DMS53 (cell line): ENCODE data around the gene RAMACL.
"Not testable (repeated sequence)": the region's sequence is repeated elsewhere in the genome, so short reads cannot be mapped to it uniquely, and the experiment has no call there.

Experiments used
- DNase-seq: peaks from one replicate; lab custom pipeline; 2025; lab: John Stamatoyannopoulos, UW

RAMACL gene

GRCh38 chr6:166595949-166596348 lies 9.5 kb upstream of the RAMACL start:
- DNase-seq = no peak

DNA sequence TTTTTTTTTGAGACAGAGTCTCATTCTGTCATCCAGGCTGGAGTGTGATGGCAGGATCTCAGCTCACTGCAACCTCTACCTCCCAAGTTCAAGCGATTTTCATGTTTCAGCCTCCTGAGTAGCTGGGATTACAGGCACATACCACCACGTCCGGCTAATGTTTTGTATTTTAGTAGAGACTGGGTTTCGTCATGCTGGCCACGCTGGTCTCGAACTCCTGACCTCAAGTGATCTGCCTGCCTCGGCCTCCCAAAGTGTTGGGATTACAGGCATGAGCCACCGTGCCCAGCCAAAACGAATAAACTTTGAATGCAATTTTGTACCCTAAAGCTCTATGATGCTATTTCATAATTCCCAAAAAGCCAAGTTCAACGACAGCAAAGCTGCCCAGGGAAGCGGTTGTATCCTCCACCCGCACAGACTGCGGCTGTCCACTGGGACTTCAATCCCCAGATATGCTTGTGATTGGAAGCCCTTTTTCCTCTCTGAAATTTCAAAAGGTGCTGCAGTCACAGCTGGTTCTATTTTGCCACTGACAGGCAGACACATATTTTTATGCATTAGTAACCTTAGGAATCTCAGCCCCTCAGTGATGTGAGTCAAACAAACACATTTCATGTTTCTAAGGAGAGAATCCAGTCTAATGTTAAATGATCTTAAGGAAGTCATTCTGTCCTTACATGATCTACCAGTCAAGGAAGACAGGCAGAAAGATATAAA lies 8.7 kb upstream of the RAMACL start:
- no peak for DNase-seq

- no peak for DNase-seq
Observed at GRCh38 chr6:166592821-166593220, 6.3 kb upstream of the RAMACL start.

- DNase-seq = no peak
Observed at GRCh38 chr6:166591961-166592520, 5.6 kb upstream of the RAMACL start.

DNA sequence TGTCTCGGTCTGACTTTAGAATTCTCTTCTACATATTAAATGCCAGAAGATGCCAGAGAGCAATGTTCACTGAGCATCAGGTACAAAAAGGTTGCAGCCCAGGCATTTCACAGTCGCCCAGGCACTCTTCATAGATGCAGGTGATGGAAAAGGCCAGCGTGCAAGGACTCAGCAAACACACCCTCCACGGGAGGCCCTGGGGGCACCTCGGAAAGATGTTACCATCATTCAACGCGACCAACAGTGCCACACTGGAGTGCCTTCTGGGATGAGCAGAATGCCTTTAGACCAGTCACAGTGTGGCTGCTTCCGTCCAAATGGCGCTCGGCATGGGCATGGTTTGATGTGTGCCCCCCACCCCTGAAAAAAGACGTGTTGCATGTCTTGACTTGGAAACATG lies 4.5 kb upstream of the RAMACL start:
- no peak for DNase-seq

DNA sequence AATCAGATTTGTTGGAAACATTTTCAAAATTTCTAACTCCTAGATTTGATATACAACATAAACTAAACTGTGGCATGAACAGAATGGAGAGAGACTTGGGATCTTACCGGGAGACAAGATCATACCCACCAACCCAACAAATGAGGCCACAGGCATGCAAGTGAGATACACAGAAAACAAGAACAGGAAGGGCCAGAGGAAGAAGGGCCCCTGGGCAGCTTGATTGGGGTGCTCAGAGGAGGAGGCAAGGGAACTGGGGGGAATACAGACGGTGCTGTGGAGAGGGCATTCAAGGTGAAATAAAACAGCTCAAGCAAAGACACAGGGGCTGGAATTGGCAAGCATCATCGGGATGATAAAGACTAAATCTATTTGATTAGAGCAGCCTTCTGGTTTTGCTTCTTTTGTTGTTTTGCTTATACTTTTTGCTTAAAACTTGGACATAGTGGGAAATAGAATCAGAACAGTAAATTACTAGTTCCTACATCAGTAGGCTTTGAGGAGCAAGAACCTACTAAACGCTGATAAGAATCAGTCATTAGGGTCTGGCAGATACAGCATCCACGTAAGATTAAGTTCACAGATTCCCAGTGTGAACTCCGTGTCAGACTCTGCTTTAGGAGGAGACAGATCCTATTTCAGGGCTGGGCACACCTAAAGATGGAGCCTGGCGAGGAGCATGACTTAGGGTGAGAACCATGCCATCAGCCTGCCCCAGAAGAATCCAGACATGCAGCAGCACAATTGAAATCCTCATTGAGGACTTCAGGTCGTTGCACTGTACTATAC lies 3.5 kb upstream of the RAMACL start:
- DNase-seq = no peak

DNA sequence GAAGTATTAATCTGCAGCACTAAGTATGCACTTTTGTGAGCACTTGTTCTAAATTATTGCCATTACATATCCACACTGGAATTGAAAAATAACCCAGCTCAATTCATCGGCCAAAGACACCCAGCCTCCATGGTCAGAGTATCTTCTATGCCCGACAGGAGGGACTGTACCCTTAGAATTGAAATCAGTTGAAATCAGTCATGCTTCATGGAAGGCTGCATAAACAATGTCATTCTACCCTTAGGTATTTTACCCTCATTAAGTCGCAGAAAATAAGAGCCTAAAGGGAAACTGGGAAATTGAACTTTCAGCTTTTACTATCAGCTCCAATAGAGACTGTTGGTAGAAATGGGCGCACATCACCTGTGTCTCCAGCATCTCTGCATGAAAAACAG lies 2.9 kb upstream of the RAMACL start:
- no peak for DNase-seq

GRCh38 chr6:166588691-166589336 lies 2.3 kb upstream of the RAMACL start:
- DNase-seq = no peak

DNA sequence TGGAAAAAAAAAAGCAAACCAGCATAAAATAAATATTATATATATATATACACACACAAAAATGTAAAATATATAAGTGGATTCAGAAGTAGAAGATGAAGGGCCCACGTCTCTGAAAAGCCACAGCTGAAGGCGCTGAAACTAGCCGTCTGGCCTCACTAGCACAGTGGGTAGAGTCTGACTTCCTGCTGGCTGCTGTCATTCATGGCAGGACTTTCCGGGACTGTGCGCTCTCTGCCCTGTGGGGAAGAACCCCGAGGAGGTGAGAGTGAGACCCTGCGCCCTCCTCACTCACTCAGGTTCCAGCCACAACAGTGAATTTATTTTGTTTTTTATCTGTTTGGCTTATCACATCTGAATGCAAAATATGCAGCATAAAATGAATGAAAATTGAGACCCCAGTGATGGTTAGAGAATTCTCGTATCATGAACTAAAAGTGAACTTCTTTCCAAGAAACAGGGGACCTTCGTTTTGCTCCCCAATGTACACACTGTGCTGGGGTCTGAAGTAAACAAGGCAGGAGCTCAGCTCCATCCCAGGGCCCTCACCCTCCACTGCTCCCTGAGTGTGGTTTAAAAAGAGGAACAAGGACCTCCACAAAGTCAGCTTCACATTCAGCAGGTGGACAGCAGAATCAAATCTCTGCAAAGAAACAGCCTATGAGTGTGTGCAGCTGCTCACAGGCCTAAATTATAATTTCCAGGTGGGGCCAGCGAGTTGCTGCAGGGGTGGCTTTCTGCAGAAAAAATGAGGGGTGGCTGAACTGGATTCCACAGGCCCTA lies 1.3 kb upstream of the RAMACL start:
- no peak for DNase-seq

- no peak for DNase-seq
Observed at GRCh38 chr6:166584853-166585429, 1.5 kb downstream of the RAMACL start.

DNA sequence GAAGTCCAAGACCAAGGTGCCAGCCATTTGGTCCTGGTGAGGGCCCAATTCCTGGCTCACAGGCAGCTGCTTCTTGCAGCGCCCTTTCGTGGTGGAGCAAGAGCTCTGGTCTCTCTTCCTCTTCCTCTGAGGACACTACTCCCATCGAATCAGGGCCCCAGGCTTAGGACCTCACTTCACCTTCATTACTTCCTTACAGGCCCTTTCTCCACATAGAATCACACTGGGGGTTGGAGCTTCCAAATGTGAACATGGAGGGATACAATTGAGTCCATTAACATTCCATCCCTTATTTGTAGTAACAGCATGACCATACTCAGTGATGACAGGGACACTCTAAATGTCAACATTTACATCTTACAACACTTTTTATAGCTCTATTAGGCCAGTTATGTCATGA lies 2.3 kb downstream of the RAMACL start:
- DNase-seq = no peak

- no peak for DNase-seq
Observed at GRCh38 chr6:166583230-166583965, 3.1 kb downstream of the RAMACL start.

DNA sequence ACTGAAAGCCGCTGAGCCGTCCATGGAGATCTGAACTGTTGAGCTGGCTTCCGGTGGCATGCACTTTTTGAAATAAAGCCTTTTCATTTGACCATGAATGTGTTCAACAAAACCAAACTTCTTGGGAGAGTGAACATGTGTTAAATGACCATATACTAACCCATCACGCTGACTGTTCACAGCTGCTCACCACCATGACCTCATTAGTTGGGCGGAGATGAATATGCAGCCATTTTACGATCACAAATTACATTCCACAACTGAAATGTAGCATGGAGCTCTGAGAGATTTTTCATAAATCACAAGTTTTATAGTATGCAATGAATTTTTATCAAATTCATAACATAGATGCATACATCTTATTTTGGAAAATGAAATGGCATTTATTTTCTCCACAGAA lies 4.2 kb downstream of the RAMACL start:
- no peak for DNase-seq

DNA sequence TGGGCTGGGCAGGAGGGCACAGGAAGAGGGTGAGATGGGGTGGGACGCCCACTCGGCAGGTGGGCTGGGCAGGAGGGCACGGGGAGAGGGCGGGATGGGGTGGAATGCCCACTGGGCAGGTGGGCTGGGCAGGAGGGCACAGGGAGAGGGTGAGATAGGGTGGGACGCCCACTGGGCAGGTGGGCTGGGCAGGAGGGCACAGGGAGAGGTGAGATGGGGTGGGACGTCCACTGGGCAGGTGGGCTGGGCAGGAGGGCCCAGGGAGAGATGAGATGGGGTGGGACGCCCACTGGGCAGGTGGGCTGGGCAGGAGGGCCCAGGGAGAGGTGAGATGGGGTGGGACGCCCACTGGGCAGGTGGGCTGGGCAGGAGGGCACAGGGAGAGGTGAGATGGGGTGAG lies 4.7 kb downstream of the RAMACL start:
- not testable (repeated sequence) for DNase-seq

DNA sequence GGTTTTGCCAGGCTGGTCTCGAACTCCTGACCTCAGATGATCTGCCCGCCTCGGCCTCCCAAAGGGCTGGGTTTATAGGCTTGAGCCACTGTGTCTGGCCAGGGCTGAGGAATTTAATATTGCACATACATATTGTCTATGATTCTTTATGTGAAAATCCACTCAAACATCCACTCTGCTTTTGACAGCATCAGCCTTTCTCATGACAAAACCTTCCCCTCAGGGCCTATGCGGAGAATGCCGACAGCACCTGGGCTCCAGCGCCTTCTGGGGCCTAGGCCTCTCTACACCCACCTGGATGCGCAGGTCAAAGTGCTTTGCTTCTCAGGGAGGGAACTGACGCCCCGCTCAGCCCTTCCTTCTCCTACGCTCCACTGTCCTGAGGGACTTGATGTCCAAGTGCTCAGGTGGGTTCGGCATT lies 5.4 kb downstream of the RAMACL start:
- no peak for DNase-seq

DNA sequence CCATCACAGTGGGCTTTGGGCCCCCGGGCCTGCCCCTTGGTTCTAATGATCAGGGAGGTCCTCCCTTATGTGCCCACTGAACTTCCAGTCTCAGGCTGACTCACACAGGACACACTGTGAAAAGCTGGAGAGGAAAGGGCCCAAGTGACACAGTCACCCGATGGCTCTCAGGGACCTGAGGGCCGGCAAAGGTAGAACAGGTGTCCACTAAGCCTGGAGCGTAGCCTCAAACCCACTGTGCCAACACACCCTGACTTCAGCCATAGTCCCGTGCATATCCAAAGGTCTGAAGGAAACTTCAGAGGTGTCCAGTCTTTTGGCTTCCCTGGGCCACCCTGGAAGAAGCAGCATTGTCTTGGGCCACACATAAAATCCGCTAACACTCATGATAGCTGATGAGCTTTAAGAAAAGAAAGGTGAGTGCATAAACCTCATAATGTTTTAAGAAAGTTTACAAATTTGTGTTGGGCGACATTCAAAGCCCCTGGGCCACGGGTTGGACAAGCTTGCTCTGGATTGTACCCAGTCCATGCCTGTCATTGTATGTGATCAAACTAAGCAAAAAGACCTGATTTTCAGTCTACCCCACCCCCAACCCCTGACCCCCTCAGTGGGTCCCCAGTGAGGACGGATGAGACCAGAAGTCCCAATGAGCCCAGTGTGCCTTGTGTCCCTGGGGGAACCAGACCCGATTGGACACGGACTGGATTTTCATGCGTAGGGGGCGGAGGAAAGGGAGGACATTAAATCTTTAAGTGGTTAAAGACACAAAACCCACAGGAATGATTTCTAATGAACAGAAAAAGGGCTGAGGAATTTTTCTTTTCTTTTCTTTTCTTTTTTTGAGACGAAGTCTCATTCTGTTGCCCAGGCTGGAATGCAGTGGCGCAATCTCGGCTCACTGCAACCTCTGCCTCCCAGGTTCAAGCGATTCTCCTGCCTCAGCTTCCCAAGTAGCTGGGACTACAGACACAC lies 6.1 kb downstream of the RAMACL start:
- no peak for DNase-seq

DNA sequence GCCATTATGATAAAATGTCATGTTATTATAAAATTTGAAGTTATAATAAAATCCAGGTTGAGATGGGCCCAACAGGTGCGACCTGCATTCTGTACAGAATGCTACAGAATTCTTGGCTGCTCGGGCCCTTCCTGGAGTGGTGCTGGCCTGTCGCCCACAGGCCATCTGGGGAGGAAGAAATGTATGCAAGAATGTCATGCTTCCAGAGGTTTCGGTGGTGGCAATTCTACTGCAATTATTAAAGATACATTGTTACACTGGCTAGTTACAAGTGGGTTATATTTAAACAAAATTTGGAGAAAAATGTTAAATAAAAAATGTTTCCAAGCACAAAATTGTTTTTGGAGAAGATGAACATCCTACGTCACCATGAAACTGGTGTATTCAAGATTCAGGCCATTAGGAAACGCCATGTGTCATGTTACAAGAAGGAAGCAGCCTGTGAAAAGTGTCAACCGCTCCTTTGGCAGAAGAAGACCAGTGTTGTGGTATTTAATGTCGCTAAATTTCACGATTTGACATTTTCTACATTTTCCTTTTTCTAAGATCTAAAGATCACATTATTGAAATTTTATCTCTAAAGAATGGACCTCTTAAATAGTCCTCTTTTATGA lies 7.1 kb downstream of the RAMACL start:
- no peak for DNase-seq

DNA sequence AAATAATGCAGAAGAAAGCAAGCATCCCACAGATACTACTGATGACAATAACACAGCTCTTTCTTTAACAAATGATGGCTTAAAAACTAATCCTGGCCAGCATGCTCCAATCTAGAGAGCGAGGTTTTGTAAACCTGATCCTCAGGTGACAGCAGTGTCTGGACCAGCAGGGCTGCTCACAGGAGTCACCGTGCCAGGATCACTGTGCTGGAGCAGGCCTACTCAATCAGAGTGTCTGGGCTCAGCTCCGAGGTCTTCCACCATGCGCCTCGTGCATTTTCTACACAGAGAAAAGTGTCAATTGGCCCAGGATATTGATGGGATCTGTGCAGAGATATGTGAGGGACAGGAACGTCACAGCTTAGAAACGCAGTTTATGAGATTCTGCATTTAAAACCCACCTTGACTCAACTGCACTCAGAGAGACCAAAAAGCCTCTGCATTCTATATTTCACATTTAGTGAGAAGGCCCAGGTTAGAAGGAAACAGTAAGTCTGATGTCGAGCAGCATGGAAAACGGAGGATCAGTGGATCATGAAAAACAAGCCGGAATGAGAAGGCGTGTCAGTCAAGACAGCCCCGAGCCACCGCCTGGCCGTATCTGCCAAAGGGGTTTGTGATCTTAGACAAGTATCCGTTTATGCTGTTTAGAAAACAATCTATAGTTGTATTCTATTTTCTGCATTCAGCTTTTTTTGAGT lies 7.8 kb downstream of the RAMACL start:
- DNase-seq = no peak

GRCh38 chr6:166575205-166575604 lies 11.3 kb downstream of the RAMACL start:
- DNase-seq = no peak
